Activated T-cell treated with anti-CD3 and anti-CD28 coated beads, Interleukin-2, amount 50 U/mL, for 4 hours (primary cell): ENCODE data around the gene LMOD1. TPM values are rescaled to one million over a fixed set of nuclear protein-coding genes. Genes with fewer than 3 reads are reported as not detected.

Experiments
- ATAC-seq, 2 donors: fragments of 200-7000 bp; cut with Tn5 transposase; one replicate each; pipeline ENCODE4 v1.10.0; 2021
- DNase-seq: peaks from one replicate; pipeline ENCODE4 v3.0.0-alpha.2; 2020
- H3K27me3 Mint-ChIP-seq: one replicate; pipeline ENCODE4 v1.8.0; 2021; ENCODE audit warnings: low read depth, mixed read lengths
- H3K36me3 Mint-ChIP-seq: one replicate; pipeline ENCODE4 v1.8.0; 2022; ENCODE audit warnings: mixed read lengths; ENCODE audit not compliant: insufficient read depth
- H3K4me1 Mint-ChIP-seq: one replicate; pipeline ENCODE4 v1.8.0; 2021; ENCODE audit warnings: low read depth, mixed read lengths
- H3K4me3 Mint-ChIP-seq: one replicate; pipeline ENCODE4 v1.8.0; 2021; ENCODE audit warnings: mild to moderate bottlenecking, moderate library complexity, mixed read lengths
- H3K9me3 Mint-ChIP-seq: one replicate; pipeline ENCODE4 v1.8.0; 2021; ENCODE audit warnings: mixed read lengths
- total RNA-seq, 3 donors: library from RNA; stranded (reverse); gene quantifications; one replicate each; pipeline ENCODE4 v1.2.1, GENCODE V29; 2021

Gene LMOD1
- total RNA-seq, 3 donors from 2014 or later: 0.08 to 0.14 TPM; not detected in 1

DNA sequence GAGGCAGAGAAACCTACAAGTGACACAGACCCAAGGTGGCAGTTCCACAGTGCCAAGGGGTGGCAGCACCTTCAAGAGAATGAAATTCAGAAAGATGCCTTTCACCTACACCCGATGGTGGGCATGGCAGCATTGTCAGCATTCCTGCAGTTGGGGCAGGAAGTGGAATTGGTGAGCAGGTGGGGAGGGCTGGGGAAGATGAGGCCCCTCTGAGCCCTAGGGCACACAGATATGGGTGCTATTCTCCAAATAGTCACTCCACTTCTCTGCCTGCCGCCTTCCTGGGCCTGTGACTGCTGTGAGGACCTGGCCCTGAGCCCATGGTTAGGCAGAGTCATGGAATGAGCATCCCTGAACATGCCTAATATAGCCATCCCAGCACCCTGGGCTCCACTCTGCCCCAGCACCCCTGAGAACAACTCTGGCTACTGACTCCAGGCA is 49.4 kb downstream of the LMOD1 start:
- H3K4me1 Mint-ChIP-seq: peaks cover 5% of the 10 kb centered on the region
- DNase-seq (no peak), ATAC-seq (no peak)
- peaks cover 19% of the 10 kb centered on the region for H3K27me3 Mint-ChIP-seq
- no peaks in the 10 kb centered on the region for H3K36me3 Mint-ChIP-seq
- H3K4me3 Mint-ChIP-seq: no peak overlapping the region
- no peaks in the 10 kb centered on the region for H3K9me3 Mint-ChIP-seq

DNA sequence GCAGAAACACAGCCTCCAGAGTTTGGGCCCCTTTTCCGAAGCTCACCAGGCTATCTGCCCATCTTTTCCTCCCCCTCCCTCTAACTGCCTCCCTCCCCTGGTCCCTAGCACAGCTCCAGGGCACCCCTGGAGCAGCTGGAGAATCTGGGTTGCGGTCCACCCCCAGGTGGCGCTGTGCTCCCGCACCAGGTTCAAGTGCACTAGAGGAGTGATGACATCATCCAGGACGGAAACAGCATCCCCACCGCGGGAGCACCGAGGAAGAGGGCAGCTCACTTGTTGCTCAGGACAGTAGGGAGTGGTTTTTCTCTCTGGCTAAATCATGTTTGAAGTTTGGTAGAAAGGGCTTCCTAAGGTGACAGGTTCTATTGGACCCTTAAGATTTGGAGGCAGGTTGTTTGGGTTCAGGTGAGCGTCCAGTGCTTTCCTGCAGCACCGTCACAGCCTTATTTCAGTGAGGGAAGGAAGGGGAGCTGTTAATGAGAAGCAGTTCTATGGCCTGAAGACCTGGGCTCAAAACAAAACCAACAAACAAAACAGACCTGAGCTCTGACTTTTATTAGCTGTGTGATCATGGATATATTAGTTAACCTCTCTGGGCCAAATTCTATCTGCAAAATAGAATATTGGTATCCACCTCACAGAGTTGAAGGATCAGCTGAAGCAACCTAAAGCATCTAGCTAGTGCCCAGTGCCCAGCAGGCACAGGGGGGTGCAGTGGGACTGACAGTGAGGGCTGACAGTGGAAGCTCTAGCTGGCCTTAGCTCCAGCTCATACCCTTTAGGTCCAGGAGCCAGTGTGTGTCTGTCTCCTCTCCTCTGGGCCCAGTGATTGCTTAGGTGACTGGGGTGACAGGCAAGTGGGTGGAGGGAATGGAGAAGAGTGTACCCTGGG is 50.2 kb downstream of the LMOD1 start:
- peaks cover 5% of the 10 kb centered on the region for H3K4me1 Mint-ChIP-seq
- H3K4me3 Mint-ChIP-seq: peak overlapping the region; percentile 58
- no peaks in the 10 kb centered on the region for H3K36me3 Mint-ChIP-seq
- DNase-seq (peak; percentile 75), ATAC-seq (peak; percentile 92 to 93)
- H3K9me3 Mint-ChIP-seq: no peaks in the 10 kb centered on the region
- peaks cover 23% of the 10 kb centered on the region for H3K27me3 Mint-ChIP-seq

DNA sequence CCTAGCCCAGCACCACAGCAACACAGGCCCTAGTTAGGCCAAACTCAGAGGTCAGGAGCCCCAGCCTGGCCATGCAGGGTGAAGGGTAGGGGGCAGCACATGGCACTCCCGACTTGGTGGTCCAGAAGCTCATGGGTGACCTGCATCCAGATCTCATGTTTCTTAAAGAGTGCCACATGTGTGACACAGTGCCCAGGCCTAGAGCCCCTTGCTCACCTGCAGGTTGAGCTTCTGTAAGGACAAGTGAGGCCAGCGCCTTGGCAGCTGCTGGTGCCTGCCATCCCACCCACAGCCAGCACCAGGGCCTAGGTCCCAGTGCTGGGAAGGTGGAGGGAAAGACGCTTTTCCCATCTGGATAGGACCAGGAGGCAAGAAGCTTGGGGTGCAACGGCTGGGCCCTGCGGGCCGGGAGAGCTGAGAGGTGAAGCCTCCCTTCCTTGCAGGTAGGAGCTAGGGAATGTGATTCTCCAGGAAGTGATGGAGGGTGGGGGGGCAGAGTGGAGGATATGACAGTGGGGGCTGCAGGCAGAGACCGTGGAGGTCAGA is 51.2 kb downstream of the LMOD1 start:
- no peaks in the 10 kb centered on the region for H3K9me3 Mint-ChIP-seq
- ATAC-seq: no peak
- no peak for DNase-seq
- H3K27me3 Mint-ChIP-seq: peaks cover 32% of the 10 kb centered on the region
- no peak overlapping the region for H3K4me3 Mint-ChIP-seq
- H3K36me3 Mint-ChIP-seq: no peaks in the 10 kb centered on the region
- peaks cover 5% of the 10 kb centered on the region for H3K4me1 Mint-ChIP-seq

DNA sequence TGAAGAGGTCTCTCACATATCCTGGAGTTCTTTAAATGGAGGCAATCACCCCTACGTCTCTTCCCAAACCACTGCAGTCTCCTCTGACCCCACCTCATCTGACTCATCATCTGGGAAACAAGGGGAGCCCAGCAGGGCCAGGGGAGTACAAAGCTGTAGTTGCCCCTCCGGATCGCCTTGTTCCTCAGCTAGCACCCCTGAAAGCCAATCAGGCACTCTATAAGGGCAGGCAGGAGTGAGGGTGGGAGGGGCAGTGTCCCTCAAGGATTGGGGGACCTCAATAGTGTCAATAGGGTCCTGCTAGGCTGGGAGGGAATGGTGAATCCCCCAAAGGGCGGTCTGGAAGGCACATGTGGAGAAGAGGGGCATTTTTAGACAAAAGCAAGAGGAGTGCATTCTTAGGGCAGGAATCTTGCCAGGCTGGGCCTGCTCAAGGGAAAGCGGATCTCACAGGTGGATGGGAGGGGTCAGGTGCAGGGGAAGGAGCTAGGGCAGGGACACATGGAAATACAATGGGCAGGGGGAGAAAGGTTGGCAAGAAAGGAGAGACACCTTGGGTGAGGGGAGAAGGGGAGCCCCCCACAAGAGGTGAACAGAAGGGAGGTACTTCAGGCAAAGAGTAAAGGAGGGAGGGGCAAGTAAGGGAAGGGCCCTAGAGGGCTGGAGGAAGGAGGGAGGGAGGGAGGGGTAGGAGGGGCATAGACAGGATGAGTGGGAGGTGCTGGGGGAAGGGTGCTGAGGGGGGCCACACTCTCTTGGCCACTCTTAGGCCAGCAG is 51.8 kb downstream of the LMOD1 start:
- DNase-seq (no peak), ATAC-seq (no peak)
- H3K9me3 Mint-ChIP-seq: no peaks in the 10 kb centered on the region
- peaks cover 35% of the 10 kb centered on the region for H3K27me3 Mint-ChIP-seq
- peaks cover 7% of the 10 kb centered on the region for H3K4me1 Mint-ChIP-seq
- no peak overlapping the region for H3K4me3 Mint-ChIP-seq
- no peaks in the 10 kb centered on the region for H3K36me3 Mint-ChIP-seq

DNA sequence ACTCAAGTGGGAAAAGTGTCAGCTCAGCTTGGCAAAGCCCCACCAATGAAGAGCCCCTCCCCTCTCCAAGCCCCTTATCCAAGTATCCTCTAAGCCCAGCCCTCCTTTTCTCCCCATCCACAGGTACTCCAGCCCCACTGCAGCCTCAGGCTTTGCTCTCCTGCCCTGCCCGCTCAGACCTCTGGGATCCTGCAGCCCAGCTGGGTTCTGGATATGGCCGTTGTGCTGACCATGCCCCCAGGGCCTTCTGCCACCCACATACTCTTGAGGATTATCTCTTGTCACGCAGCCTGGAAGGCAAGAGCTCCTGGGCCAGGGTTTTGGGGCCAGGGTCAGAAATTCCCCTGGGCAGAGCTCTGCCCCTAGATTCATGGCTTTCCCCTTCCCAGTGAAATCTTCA is 52.9 kb downstream of the LMOD1 start:
- DNase-seq: no peak
- Mint-ChIP-seq H3K9me3 (no peaks in the 10 kb centered on the region), H3K4me1 (peaks cover 9% of the 10 kb centered on the region), H3K27me3 (peaks cover 36% of the 10 kb centered on the region), H3K36me3 (no peaks in the 10 kb centered on the region), H3K4me3 (no peak overlapping the region)
- ATAC-seq: no peak

DNA sequence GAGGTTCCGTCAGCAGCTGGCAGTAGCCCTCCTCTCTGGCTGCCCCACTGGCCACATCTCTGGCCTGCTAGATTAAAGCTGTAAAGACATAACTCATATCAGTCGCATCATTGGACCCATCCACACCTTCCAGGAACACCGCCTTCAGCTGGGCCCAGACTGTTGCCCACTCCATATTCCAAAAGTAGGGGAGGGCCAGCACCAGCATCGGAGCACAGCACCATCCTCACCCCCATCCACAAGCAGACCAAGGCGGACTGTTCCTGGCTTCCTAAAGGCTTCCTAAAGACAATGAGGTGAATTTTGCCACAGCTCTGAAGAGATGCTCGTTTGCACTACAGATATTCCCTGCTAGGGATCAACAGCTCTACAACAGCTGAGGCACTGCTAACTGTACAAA is 54.1 kb downstream of the LMOD1 start:
- Mint-ChIP-seq H3K27me3 (peaks cover 45% of the 10 kb centered on the region), H3K9me3 (no peaks in the 10 kb centered on the region), H3K4me1 (peaks cover 9% of the 10 kb centered on the region), H3K36me3 (no peaks in the 10 kb centered on the region), H3K4me3 (no peak overlapping the region)
- DNase-seq: no peak
- ATAC-seq: no peak

DNA sequence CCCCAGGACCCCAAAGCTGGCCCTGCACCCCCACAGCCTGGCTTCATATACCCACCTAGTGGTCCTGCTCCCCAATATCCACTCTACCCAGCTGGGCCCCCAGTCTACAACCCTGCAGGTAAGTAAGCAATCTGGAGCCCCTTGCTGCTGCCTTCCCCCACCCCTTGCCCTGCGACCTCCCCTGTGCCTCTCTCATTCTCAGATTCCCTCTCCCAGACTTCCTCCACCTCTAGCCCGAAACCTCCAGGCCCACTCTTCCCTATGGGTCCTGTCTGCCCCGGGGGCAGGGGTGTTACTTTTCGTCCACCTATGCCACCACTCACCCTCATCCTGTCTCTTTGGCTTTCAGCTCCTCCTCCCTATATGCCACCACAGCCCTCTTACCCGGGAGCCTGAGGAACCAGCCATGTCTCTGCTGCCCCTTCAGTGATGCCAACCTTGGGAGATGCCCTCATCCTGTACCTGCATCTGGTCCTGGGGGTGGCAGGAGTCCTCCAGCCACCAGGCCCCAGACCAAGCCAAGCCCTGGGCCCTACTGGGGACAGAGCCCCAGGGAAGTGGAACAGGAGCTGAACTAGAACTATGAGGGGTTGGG is 54.8 kb downstream of the LMOD1 start:
- DNase-seq (no peak), ATAC-seq (no peak)
- Mint-ChIP-seq H3K4me3 (no peak overlapping the region), H3K4me1 (peaks cover 9% of the 10 kb centered on the region), H3K9me3 (no peaks in the 10 kb centered on the region), H3K27me3 (peaks cover 49% of the 10 kb centered on the region), H3K36me3 (no peaks in the 10 kb centered on the region)

DNA sequence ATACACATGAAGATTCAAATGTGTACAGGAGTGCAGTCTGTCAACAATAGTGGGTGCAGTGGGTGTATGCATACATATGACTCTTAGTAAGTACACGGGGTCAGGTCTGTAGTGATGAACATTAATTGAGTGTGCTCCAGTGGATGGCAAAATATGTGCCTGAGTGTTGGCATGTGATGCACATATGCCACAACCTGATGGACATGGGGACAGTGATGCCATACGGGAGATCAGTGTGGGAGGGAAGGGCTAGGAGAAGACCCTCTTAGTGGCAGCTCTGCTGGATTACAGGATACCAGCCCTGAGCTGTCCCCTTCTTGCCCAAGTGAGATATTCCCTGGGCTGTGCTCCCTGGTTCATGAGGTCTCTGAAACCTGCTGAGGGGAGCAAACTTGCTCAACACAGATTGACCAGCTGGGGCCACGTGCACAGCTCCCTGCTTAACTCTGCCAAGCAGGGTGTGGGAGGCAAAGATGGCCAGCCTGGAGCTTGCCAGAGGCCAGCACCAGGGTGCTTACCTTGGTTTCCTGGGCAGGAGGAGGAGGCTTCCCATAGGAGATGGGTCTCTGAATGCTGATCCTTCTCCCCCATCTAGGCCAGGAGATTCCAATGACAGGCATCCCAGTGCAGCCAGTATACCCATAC is 55.4 kb downstream of the LMOD1 start:
- H3K9me3 Mint-ChIP-seq: no peaks in the 10 kb centered on the region
- ATAC-seq: no peak
- H3K4me3 Mint-ChIP-seq: no peak overlapping the region
- DNase-seq: no peak
- H3K36me3 Mint-ChIP-seq: no peaks in the 10 kb centered on the region
- H3K4me1 Mint-ChIP-seq: peaks cover 6% of the 10 kb centered on the region
- H3K27me3 Mint-ChIP-seq: peaks cover 49% of the 10 kb centered on the region

DNA sequence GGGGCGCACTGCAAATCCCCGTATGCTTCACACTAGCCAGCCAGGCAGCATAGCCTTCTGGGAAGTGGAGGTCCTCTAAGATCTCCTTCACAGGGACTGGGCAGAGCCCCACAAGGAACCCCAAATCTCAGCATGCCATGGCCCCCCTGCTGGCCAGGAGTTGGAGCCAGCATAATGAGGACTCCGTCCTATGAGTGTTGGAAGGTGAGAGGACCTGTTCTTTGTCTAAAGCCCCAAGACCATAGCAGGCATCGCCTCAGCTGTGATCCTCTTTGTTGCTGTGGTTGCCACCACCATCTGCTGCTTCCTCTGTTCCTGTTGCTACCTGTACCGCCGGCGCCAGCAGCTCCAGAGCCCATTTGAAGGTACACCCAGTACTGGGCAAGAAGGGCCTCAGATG is 56.1 kb downstream of the LMOD1 start:
- Mint-ChIP-seq H3K4me3 (no peak overlapping the region), H3K4me1 (peaks cover 4% of the 10 kb centered on the region), H3K27me3 (peaks cover 50% of the 10 kb centered on the region), H3K36me3 (no peaks in the 10 kb centered on the region), H3K9me3 (no peaks in the 10 kb centered on the region)
- DNase-seq: no peak
- no peak for ATAC-seq

DNA sequence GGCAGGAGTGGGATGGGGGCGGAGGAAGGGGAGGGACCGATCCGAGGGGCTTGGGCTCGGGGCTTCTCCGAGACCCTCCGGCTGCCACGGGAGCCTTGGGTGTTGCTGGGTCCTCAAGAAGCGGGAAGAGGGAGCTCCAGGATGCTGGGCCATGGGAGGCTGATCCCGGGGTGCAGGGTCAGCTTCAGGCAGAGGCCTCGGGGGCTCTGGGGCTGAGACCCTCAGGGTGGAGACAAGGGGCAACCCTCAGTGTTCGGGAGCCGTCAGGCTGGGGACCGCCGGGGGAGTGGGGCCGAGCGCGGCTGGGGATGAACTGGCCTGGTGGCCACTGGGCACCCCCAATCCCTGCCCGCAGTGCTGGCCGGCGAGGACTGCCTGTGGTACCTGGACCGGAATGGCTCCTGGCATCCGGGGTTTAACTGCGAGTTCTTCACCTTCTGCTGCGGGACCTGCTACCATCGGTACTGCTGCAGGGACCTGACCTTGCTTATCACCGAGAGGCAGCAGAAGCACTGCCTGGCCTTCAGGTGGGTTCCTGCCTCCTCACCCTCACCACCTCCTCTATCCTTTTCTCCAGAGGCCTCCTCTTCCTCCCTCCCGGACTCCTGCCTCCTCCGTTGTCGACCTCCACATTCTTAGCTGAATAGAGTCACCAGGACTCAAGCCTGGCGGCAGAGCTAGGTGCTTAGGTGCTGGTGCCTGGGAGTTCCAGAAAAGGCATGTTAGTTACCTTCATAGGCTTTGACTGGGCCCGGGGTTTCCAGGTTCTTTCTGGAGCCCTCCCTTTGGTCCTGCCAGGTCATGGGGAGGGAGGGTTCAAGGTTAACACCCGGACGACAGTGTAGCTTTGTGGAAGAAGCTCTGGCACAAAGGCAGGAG is 57.0 kb downstream of the LMOD1 start:
- DNase-seq (no peak), ATAC-seq (peak in 1 of 2 donors; percentile 4)
- Mint-ChIP-seq H3K4me3 (peak overlapping the region; percentile 73), H3K27me3 (peaks cover 47% of the 10 kb centered on the region), H3K36me3 (no peaks in the 10 kb centered on the region), H3K4me1 (peaks cover 4% of the 10 kb centered on the region), H3K9me3 (no peaks in the 10 kb centered on the region)

DNA sequence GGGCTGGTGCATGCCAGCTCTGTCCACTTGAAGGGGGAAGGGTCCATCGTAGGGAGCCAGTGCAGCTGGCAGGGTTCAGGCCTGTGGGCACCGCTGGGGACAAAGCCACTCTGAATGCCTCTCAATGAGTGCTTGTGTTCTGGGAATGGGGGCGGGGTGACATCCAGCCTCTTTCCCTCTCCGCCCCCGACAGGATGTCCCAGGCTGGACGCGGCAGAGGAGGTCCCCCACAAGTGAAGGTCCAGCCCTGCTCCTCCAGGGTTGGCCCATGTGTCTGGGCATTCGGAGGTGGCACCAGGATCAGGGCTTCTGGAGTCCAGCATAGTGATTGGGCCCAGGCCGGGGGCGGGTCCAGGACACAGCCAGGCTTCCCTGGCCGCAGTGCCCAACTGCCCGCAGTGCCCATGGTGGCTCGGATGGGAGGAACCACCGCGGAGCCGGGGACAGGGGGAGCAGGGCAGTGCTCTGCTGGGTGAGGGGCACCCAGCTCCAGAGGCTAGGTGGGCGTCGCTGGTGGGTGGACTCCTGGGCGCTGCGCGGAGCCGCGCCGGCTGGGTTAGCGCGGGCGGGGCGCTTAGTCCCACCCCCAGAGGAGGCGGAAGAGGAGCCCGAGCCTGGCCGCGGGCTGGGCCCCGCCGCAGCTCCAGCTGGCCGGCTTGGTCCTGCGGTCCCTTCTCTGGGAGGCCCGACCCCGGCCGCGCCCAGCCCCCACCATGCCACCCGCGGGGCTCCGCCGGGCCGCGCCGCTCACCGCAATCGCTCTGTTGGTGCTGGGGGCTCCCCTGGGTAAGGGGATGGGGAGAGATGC is 57.9 kb downstream of the LMOD1 start, which contains the start of gene SHISA4:
Gene SHISA4, plus strand, starts transcription at position 617 of the 808 bp plus-strand sequence. Its CDS starts 97 bp downstream, at position 714.
- ATAC-seq (peak; percentile 64 to 74), DNase-seq (no peak)
- Mint-ChIP-seq H3K36me3 (no peaks in the 10 kb centered on the region), H3K9me3 (no peaks in the 10 kb centered on the region), H3K4me1 (peaks cover 4% of the 10 kb centered on the region), H3K27me3 (peaks cover 45% of the 10 kb centered on the region), H3K4me3 (peak within 1 kb of the TSS; percentile 73)

DNA sequence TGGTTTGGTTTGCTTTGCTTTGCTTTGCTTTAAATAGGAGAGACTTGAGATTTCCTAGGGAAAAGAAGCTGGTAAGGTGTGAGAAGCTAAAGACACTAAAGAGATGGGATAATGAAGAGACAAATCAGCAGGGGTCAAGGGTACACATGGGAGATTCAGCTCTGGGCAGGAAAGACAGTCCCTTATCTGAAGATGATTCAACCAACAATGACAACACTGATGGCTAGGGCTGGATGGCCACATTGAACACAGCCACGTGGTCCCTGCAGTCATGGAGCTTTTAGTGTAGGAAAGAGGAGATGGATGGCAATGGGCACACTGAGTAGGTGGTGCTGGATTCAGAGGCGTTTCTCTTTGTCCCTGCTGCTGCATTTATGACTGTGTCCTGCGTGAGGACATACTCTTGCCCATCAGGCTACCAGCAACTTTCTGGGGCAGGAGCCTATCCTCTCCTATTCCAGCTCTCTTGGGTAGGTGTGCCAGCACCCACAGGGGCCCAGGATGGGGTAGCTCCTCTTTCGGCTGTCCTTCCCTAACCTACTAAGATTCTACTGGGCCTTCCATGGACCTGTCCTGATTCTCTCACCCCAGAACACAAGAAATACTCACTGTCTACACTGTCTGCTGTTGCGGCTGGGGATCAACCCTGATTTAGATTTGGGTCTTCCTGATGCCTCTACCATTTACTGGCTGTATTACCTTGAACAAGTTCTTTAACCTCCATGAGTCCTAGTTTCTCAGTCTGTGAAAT is 59.1 kb downstream of the LMOD1 start:
- Mint-ChIP-seq H3K36me3 (no peaks in the 10 kb centered on the region), H3K4me1 (peaks cover 8% of the 10 kb centered on the region), H3K4me3 (no peak overlapping the region), H3K9me3 (no peaks in the 10 kb centered on the region), H3K27me3 (peaks cover 38% of the 10 kb centered on the region)
- ATAC-seq: no peak
- DNase-seq: no peak
